RPMI8226 (cell line): ENCODE measurements around the gene ELOVL3.
"Not testable (repeated sequence)": the region's sequence is repeated elsewhere in the genome, so short reads cannot be mapped to it uniquely, and the experiment has no call there.

Experiments
- DNase-seq: peaks from one replicate; pipeline ENCODE4 v3.0.0-alpha.2; 2015

ELOVL3 gene, protein sequence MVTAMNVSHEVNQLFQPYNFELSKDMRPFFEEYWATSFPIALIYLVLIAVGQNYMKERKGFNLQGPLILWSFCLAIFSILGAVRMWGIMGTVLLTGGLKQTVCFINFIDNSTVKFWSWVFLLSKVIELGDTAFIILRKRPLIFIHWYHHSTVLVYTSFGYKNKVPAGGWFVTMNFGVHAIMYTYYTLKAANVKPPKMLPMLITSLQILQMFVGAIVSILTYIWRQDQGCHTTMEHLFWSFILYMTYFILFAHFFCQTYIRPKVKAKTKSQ

DNA sequence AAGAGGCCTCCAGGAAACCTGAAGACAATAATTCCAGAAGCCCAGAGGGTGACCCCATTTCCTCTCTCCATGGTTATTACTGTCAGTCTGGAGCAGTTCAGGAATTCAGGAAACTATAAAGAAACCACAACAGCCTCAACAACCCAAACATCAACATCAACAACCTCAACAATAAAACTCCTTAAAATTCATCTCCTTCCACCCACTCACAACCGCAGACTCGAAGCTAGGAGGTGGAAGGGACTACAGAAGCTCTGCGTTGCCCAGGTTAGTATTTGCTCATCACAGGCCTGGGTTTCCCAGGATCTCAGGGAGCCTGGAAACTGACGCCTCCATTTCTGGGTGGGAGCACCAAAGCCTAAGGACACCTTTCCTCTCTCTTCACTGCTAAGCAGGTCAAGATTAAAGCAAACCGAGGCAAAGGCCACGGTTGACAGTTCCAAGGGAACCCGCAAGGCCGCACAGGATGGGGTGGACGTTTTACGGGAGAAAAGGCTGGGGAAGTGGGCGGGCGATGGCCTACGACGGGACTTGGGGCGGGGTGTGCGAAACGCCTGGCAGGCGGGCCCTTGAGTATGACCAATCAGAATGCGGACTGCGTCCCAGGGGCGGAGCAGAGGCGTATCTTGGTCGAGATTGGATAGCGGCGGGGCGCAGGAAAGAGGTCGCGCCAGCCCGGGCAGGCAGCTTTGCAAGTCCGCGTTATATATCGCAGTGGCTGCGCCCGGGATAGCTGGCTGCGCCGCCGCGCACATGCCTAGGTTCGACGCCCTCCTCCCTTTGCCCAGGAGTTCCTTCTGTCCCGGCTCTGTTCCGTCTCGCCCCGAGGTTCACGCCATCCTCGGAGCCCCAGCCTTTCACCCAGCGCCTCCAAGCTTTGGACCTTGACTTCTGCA, at the start of gene ELOVL3:
ELOVL3 (plus strand) TSS at position 654 of the 896 bp plus-strand sequence. CDS start 250 bp downstream, outside the sequence.
- peak; percentile 72 for DNase-seq

DNA sequence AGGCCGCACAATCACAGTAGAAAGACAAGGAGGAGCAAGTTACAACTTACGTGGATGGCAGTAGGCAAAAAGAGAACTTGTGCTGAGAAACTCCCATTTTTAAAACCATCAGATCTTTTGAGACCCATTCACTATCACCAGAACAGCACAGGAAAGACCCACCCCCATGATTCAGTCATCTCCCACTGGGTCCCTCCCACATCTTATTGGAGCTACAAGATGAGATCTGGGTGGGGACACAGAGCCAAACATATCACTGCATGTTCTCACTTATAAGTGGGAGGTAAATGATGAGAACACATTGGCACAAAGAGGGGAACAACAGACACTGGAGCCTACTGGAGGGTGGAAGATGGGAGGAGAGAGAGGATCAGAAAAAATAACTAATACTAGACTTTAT, 41.5 kb upstream of the ELOVL3 start:
- DNase-seq: no peak

DNA sequence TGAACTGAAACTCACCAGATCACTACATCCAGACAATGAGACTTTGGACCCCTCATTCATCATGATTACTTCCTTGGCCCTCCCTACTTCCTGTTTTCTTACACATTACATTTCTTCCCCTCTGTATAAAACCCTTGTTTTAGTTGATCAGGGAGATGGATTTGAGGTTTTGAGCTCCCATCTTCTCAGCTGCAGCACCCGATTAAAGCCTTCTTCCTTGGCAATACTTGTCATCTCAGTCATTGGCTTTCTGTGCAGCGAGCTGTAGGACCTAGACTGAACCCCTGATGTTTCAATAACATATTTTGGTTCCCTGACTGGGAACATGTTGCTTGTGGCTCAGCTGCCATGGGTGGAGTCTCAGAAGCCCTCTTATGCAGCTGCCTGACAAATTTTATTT, 40.8 kb upstream of the ELOVL3 start:
- no peak for DNase-seq

DNA sequence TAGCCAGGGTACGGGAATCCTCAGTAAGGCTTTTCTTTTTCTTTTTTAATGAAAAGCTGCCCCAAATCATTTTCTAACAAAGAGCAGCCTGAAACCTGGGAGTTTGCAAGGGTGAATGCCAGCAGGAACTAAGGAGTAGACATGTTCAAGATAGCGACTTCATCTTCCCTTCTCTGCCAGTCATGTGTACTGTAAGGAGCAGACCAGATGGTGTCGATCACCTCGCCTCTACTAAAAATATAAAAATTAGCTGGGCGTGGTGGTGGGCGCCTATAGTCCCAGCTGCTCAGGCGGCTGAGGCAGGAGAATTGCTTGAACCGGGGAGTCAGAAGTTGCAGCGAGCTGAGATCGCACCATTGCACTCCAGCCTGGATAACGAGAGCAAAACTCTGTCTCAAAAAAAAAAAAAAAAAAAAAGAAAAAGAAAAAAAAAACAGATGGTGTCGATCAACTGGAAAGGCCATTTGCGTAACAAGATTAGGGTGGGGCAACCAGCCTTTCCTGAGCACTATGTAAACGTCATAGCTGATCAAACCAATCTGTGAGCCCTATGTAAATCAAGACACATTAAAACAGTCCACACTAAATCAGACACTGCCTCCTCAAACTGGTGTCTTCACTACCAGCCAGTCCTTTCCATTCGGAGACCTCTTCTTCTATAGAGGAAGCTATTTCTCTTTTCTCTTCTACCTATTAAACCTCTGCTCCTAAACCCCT, 40.1 kb upstream of the ELOVL3 start:
- no peak for DNase-seq

DNA sequence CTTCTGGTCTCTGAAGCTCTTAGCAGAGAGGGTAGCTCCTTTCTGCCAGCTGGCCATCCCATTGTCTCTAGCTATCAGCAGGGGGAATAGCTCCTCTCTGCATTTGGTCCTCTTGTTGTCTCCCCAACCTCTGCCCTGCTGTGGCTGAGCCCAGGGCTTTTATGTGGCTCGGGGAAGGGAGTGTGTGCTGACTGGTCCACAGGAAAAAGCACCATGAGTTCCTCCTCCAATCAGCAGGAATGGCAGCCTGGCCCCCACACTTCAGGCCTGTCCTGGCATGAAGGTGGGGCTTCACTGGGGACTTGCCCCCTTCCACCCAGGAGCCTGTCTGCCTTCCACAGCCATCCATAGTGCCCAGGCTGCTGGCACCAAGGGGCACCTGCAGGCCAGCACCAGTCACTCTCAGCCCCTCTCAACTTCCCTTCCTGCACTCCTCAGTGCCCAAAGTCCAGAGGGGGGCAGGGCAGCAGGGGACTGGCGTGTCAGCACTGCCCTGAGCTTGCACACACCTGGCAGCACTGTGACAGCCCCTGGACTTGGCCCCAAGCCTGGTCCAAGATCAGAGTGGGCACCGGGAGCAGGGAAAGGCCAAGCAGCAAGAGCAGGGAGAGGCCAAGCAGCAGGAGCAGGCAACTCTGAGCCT, 37.7 kb upstream of the ELOVL3 start:
- DNase-seq: peak; percentile 66

DNA sequence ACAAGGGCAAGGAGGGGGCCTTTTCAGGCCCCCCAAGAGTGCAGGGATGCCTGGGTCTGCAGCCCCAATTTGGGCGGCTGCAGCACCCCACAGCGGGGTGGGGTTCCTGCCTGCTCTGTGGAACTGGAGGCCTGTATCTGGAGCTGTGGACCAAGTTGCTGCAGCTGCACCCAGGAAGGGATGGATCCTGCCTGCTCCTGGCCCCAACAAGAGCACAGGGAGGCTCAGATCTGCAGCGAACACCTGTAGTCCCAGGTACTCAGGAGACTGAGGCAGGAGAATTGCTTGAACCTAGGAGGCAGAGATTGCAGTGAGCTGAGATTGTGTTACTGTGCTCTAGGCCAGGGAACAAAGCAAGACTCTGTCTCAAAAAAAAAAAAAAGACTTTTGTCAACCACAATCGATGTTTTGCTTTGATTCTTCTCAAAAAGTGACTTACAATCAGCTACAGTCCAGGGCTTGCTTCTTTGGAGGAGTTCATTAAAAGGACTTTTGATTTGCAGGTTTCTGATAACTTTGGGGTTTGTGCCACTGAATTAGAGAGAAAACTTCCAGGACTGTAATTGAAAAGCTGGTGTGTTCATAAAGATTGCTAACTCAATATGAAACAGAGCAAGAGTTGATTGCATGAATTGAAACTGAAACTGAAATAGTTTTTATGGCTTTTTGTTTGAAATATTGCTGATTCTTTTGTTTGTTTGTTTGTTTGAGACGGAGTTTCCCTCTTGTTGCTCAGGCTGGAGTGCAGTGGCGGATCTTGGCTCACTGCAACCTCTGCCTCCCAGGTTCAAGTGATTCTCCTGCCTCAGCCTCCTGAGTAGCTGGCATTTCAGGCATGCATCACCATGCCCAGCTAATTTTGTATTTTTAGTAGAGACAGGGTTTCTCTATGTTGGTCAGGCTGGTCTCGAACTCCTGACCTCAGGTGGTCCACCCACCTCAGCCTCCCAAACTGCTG, 36.9 kb upstream of the ELOVL3 start:
- peak; percentile 36 for DNase-seq

DNA sequence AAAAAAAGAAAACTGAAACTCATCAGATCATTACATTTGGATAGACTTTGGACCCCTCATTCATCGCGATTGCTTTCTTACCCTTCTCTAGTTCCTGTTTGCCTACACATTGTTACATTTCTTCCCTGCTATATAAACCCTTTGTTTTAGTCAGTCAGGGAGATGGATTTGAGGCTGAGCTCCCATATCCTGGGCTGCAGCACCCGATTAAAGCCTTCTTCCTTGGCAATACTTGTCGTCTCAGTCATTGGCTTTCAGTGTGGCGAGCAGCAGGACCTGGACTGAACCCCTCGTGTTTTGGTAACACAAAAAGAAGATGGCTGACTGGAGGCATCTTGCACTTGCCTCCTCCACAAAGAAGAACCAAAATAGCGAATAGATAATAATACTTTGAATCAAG, 34.1 kb upstream of the ELOVL3 start:
- DNase-seq: no peak

DNA sequence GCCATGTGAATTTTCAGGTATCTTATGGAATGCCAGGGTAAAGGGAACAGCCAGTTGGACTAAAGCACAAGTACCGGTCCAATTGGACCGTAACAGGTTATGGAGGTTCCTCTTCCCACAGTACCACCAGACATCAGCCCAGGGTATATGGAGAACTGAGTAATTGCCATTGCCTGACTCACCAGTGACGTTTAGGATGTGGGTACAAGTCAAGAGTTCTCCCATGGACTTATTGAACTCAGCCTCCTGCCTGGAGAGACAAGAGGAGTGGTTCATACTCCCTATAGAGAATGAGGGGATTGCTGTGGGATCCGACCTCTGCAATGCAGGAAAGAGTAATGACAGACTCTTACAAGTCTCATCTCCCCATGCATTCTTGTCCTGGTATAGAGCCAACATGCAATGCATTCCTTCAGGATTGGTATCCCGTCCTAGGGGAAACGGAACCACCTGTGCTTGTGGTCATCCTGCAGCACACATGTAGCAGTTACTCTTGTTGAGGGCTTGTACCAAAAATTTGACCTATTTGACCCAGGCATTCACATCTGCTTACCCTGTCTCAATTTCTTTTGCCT, 30.7 kb upstream of the ELOVL3 start:
- no peak for DNase-seq

DNA sequence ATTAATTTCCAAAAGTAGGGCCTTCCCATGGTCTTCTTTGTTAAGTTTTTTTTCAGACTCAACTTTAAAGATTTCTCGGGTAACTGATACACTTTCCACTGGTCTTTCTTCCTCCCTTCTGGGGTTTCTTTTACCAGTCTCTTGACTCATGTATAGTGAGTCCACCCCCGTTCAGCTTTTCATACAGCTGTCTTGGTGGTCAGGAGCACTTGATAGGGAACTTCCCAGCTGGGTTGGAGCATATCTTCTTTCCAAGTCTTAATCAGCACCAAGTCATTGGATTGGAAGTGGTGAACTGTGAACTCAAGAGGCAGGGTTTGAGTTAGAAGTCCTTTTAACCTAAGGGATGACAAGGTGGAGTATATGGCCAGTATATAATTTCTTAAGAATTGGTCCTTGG, 29.2 kb upstream of the ELOVL3 start:
- DNase-seq: no peak

DNA sequence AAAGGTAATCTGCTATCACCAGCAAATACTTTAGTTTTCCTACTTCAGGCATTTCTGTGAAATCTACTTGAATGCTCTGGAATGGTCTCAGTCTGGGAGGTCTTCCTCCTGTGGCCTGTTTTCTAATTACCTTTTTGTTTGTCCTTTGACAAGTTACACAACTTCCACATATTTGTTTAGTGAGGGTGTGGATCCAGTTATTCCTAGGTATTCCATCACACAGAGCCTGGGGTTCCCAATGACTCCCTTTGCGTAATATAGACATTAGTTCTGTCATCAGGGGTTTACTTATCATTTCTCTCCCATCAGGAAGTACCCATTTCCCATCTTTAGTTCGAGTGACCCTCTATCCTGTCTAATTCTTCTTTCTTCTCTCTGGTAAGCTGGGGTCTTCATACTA, 28.1 kb upstream of the ELOVL3 start:
- no peak for DNase-seq

DNA sequence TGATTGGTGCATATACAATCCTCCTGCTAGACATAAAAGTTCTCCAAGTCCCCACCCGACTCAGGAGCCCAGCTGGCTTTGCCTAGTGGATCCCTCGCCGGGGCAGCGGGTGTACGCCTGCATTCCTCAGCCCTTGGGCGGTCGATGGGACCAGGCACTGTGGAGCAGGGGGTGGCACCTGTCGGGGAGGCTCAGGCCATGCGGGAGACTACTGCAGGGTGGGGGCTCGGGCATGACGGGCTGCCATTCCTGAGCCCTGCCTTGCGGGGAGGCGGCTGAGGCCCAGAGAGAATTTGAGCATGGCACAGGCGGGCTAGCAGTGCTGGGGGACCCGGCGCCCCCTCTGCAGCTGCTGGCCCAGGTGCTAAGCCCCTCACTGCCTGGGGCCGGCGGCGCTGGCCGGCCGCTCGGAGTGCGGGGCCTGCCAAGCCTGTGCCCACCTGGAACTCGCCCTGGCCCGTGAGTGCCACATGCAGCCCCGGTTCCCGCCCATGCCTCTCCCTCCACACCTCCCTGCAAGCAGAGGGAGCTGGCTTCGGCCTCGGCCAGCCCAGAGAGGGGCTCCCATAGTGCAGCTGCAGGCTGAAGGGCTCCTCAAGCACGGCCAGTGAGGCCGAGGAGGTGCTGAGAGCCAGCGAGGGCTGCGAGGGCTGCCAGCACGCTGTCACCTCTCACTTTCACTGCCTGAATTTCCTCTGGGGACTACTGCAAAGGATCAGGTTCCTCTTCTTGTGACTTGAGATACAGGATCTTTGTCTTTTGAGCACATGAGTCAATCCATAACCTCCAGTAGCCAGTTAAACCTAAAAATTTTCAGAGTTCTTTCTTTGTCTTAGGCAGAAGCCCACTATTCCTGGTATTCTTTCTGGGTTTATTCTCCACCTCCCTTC, 25.1 kb upstream of the ELOVL3 start:
- DNase-seq: no peak

DNA sequence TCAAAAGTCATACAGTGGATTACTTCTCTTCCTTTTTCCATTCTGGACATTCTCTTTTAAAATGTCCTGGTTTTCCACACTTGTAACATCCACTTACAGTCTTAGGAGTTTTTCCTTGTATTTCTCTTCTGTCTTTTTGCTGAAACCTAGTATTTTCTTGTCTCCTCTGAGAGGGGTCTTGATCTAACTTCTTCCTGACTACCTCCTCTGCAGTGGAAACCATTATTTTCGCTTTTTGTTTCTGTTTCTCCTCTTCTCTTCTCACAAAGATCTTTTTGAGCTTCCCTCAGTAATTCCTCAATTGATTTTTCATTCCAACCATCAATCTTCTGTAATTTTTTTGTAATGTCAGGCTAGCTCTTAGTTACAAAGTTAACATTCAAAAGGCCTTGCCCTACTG, 23.7 kb upstream of the ELOVL3 start:
- no peak for DNase-seq

DNA sequence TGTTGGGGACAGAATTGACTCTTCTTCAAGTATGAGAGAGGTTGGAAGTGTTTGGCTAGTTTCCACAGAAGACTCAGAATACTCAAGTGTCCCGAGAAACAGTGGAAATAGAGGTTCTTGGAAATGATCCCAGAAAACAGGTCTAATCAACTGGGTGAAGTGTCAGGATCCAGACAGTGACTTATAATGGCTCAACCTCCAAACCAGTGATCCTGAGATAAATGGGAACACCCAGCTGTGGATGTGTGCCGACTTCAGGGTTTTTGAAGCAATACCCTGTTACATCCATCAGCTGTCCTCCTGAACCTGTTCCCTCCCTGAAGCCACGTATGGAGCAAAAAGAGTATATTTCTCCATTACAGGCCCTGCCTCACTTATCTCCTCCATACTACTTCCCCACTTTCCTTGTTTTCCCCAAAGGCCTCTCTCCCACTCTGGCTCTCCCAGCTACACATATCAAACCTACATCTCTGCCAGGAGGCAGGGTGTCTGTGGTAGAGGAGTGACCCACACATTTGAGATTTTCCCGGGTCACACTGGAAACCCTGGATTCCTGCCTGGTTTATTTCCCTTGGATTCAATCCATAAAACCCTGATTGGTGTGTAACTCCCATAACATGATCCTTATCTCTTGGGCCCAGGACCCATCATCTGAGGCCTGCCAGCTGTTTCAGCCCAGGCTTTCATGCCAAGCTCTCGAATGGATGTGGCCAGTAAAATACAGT, 17.6 kb upstream of the ELOVL3 start:
- DNase-seq: no peak

DNA sequence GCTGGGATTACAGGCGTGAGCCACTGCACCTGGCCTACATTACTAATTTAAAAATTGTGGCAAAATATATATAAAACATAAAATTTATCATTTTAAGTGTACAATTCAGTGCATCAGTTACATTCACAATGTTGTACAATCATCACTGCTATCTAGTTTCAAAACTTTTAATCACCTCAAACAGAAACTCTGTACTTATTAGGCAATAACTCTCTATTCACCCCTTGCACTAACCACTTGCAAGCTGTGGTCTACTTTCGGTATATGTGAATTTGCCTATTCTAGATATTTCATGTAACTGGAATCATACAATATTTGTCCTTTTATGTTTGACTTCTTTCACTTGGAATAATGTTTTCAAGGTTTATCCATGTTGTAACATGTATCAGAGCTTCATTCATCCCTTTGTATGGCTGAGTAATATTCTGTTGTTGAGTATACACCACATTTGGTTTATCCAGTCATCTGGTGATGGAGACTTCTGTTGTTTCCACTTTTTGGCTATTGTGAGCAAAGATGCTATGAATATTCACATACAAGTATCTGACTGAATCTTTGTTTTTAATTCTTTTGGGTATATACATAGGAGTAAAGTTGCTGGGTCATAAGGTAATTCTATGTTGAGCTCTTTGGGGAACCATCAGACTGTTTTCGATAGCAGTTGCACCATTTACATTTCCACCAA, 14.3 kb upstream of the ELOVL3 start:
- no peak for DNase-seq

DNA sequence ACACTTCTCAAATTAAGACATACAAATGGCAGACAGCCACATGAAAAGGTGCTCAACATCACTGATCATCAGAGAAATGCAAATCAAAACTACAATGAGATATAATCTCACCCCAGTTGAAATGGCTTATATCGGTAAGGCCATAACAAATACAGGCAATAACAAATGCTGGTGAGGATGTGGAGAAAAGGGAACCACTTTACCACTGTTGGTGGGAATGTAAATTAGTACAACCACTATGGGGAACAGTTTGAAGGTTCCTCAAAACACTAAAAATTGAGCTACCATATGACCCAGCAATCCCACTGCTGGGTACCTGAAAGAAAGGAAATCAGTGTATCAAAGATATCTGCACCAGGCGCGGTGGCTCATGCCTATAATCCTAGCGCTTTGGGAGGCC, 12.5 kb upstream of the ELOVL3 start:
- not testable (repeated sequence) for DNase-seq

DNA sequence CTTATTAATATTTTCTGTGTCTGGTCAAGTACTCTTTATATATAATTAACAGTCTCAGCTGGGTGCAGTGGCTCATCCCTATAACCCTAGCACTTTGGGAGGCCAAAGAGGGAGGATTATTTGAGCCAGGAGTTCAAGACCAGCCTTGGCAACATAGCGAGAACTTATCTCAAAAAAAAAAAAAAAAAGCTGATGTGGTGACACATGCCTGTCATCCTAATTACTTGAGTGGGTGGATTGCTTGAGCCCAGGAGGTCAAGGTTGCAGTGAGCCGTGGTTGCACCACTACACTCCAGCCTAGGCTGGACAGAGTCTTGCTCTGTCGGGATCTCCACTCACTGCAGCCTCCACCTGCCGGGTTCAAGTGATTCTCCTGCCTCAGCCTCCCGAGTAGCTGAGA, 6.7 kb upstream of the ELOVL3 start:
- DNase-seq: no peak

DNA sequence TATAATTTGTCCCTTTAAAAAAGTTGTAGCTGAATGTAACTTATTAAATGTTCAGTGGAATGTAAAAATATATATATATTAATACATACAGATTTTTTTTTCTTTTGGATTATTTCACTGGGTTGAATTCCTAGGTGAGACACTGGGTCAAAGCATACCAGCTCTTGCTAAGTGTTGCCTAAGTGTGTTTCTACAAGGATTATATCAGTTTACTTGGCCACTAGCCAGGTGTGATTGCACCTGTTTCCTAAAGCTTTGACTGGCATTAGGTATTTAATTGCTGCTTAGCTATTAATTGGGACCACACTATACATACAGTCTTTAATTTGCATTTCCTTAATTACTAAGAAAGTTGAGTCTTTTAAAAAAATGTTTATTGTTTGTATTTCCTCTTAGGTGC, 5.5 kb upstream of the ELOVL3 start:
- DNase-seq: peak; percentile 36

DNA sequence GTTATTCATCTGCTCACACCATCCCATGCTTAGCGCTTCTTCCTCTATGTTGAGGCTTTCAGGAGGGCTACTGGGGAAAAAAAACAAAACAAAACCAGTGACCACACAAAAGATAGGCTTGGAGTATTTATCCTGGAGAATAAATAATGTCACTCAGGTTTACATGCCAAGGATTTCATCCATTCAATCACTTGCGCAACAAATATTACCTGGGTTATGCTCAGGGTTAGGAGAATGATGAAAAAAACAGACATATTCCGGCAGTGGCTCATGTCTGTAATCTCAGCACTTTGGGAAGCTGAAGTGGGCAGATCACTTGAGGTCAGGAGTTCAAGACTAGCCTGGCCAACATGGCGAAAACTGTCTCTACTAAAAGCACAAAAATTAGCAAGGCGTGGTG, 3.3 kb upstream of the ELOVL3 start:
- no peak for DNase-seq

DNA sequence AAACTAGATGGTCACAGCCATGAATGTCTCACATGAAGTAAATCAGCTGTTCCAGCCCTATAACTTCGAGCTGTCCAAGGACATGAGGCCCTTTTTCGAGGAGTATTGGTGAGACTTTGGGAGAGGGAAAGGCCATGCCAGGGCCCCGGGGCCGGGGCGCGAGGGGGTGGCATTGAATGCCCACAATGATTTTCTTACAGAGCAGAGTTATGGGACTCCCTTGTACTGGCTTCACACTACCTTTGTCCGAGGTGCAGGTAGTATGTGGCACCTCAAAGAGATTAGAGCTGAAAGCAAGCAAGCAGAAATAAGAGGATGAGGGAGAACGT, 407 bp downstream of the ELOVL3 start:
- DNase-seq: no peak
